Measurements from ENCODE around the gene SMYD3. TPM values are rescaled to one million over a fixed set of nuclear protein-coding genes. Genes with fewer than 3 reads are reported as not detected.

Gene SMYD3
- total and polyA plus RNA-seq, 9 of the 15 experiments (the other 6 are each of a cell fraction or from before 2014, with no cell fraction given), result 128 to 440 (median 197) TPM

DNA sequence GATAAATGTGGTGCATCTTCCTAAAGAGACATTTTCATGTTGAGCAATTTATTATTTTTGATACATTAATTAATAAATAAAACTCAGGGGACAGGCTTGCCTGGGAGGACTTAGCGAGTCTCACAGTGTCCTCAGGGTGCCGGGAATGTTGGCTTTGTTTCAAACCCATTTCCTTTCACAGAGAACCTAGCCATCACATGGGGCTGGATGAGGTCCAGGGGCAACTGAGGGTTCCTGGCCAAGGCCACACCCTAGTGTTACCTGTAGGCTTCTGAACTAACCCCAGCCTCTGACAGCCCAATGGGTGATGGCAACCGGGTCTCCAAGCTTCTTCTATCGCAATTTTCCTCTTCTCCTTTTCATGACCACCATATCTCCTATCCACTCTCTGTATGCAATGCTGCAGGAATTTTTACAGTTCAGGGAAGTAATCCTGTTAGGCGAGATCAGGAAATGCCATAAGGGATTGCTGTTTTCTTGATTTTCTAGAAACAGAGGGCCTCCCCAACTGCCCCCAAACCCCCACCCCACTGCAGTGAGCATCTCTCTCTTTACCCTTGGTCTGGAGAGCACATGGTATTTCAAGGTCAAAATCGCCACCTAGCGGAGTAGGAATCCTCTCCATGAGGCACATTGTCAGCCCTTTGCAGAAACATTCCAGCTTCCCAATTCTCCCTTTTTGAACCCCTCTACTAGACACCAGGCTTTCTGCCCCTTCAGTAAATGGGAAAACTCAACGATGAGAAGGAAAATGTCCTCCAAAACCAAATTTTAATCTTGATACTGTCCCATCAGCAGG lies 22.1 kb upstream of the SMYD3 start:
- ChIA-PET CTCF (ENCODE audit: low intra/inter-chr PET ratio) (no interaction called here), POLR2A (interaction anchor here (1.0 kb wide), 1 partner anchor 21 kb away, joined by 3 read pairs; no protein-coding TSS in a partner anchor)
- no TSS peak for BruUV-seq (replicated peaks)
- Histone ChIP-seq H3K27ac (ENCODE audit: extremely low read depth, low read depth, low read length) (no peak overlapping the region), H3K4me1 (replicated peaks in 1 of 2; ENCODE audit: control insufficient read depth in 2 of 2, insufficient read depth in 2 of 2, low read length in 2 of 2) (peaks cover 0 to 9% of the 10 kb centered on the region in 2 experiments; a peak in 2 of 5 replicates), H3K79me2 (ENCODE audit: control insufficient read depth, insufficient read depth, low read length) (no peaks in the 10 kb centered on the region), H3K4me2 (ENCODE audit: insufficient read depth, low read length) (no peak overlapping the region), H3K36me3 (ENCODE audit: control insufficient read depth, insufficient read depth, low read length) (no peaks in the 10 kb centered on the region), H4K20me1 (replicated peaks; ENCODE audit: control insufficient read depth, insufficient read depth, low read length) (no peaks in the 10 kb centered on the region), H2AFZ (ENCODE audit: low read depth, low read length) (no peak overlapping the region), H3K27me3 (ENCODE audit: control insufficient read depth in 2 of 2, insufficient read depth in 2 of 2, low read length in 2 of 2) (peaks cover 0 to 11% of the 10 kb centered on the region in 2 experiments; a peak in 4 of 5 replicates), H3K9me1 (ENCODE audit: control insufficient read depth, insufficient read depth, low read length) (no peaks in the 10 kb centered on the region), H3K9ac (ENCODE audit: insufficient read depth in 1 of 2, low read depth in 2 of 2, low read length in 2 of 2) (no peak overlapping the region), H3K4me3 (no peak overlapping the region), H3K9me3 (replicated peaks; ENCODE audit: control insufficient read depth, insufficient read depth, low read depth, low read length) (peaks cover 12% of the 10 kb centered on the region)
- intact Hi-C loops (cut with micrococcal nuclease), result no loop called here
- in situ Hi-C loops (cut with MboI), result no loop called here
- WGBS (ENCODE audit: insufficient coverage, low coverage, missing lambda C conversion rate), result 24% methylated on average over 8 of the region's 8 CpGs
- TF ChIP-seq, protein P1, sequence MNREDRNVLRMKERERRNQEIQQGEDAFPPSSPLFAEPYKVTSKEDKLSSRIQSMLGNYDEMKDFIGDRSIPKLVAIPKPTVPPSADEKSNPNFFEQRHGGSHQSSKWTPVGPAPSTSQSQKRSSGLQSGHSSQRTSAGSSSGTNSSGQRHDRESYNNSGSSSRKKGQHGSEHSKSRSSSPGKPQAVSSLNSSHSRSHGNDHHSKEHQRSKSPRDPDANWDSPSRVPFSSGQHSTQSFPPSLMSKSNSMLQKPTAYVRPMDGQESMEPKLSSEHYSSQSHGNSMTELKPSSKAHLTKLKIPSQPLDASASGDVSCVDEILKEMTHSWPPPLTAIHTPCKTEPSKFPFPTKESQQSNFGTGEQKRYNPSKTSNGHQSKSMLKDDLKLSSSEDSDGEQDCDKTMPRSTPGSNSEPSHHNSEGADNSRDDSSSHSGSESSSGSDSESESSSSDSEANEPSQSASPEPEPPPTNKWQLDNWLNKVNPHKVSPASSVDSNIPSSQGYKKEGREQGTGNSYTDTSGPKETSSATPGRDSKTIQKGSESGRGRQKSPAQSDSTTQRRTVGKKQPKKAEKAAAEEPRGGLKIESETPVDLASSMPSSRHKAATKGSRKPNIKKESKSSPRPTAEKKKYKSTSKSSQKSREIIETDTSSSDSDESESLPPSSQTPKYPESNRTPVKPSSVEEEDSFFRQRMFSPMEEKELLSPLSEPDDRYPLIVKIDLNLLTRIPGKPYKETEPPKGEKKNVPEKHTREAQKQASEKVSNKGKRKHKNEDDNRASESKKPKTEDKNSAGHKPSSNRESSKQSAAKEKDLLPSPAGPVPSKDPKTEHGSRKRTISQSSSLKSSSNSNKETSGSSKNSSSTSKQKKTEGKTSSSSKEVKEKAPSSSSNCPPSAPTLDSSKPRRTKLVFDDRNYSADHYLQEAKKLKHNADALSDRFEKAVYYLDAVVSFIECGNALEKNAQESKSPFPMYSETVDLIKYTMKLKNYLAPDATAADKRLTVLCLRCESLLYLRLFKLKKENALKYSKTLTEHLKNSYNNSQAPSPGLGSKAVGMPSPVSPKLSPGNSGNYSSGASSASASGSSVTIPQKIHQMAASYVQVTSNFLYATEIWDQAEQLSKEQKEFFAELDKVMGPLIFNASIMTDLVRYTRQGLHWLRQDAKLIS (CRISPR knock-in tag; IDR thresholded peaks at IDR 0.05), result no peak
- TF ChIP-seq ESRRA (IDR thresholded peaks at IDR 0.05; ENCODE audit: borderline replicate concordance, low read depth), result peak; percentile 47
- no peak for ATAC-seq
- no peak for FAIRE-seq
- no peak for DNase-seq (ENCODE audit: extremely low read depth in 1 of 4, low spot score in 3 of 4)

Data from K562 (cell line).